HCT116 (cell line): ENCODE results near the gene RTN4RL1.

Experiments
- POLR2A ChIP-seq: IDR thresholded peaks from 2 replicates; pipeline ENCODE4 v1.7.0; 2011; ENCODE audit warnings: borderline replicate concordance; ENCODE audit not compliant: insufficient read depth, insufficient read length; ENCODE audit errors: extremely low read depth
- POLR2AphosphoS5 ChIP-seq: IDR thresholded peaks from 2 replicates; pipeline ENCODE4 v1.6.1; 2011; ENCODE audit warnings: mild to moderate bottlenecking, low read depth, low read length, moderate library complexity
- TF ChIP-seq, protein P1 (sequence below), 3 experiments: fragments of 200-600 bp in 1 of 3; sonication (generic) in 1 of 3; IDR thresholded peaks in 2 of 3; conservative IDR thresholded peaks in 1 of 3; 2 replicates each; pipeline ENCODE4 v1.5.1; 2012 to 2017; ENCODE audit warnings: low read depth in 2 of 3, low read length in 2 of 3, antibody characterized with exemption in 1 of 3, borderline replicate concordance in 1 of 3, control low read depth in 1 of 3, mild to moderate bottlenecking in 1 of 3, mixed read lengths in 1 of 3, mixed run types in 1 of 3, moderate library complexity in 1 of 3; ENCODE audit not compliant: insufficient read depth in 1 of 3
- TF ChIP-seq, protein P2 (sequence below): IDR thresholded peaks from 2 replicates; pipeline ENCODE4 v1.6.1; 2012; ENCODE audit warnings: low read depth

DNA sequence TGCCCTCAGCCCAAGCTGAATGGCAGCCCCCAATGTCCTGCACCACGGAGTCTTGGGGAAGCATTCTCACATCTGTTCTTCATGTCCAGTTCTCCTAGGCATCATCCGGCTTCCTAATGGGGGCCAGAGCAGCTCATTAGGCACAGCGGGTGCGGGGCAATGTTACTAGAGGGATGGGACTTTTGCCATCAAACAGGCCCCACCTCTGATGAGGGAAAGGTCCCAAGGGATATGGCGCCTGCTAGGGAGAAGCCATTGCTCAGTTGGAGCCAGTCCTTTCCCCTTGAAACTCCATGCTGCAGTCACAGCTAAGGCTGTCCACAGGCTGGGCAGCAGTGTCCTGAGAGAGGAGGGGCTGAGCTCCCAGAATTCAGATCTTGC is 3.1 kb upstream of the RTN4RL1 start:
- TF ChIP-seq, protein P1, sequence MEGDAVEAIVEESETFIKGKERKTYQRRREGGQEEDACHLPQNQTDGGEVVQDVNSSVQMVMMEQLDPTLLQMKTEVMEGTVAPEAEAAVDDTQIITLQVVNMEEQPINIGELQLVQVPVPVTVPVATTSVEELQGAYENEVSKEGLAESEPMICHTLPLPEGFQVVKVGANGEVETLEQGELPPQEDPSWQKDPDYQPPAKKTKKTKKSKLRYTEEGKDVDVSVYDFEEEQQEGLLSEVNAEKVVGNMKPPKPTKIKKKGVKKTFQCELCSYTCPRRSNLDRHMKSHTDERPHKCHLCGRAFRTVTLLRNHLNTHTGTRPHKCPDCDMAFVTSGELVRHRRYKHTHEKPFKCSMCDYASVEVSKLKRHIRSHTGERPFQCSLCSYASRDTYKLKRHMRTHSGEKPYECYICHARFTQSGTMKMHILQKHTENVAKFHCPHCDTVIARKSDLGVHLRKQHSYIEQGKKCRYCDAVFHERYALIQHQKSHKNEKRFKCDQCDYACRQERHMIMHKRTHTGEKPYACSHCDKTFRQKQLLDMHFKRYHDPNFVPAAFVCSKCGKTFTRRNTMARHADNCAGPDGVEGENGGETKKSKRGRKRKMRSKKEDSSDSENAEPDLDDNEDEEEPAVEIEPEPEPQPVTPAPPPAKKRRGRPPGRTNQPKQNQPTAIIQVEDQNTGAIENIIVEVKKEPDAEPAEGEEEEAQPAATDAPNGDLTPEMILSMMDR (IDR thresholded peaks at IDR 0.05 in 2 of 3, conservative IDR thresholded peaks at IDR 0.05 in 1 of 3; ENCODE audit: borderline replicate concordance in 1 of 3, insufficient read depth in 1 of 3, low read depth in 2 of 3, low read length in 2 of 3): no peak
- TF ChIP-seq, protein P2, sequence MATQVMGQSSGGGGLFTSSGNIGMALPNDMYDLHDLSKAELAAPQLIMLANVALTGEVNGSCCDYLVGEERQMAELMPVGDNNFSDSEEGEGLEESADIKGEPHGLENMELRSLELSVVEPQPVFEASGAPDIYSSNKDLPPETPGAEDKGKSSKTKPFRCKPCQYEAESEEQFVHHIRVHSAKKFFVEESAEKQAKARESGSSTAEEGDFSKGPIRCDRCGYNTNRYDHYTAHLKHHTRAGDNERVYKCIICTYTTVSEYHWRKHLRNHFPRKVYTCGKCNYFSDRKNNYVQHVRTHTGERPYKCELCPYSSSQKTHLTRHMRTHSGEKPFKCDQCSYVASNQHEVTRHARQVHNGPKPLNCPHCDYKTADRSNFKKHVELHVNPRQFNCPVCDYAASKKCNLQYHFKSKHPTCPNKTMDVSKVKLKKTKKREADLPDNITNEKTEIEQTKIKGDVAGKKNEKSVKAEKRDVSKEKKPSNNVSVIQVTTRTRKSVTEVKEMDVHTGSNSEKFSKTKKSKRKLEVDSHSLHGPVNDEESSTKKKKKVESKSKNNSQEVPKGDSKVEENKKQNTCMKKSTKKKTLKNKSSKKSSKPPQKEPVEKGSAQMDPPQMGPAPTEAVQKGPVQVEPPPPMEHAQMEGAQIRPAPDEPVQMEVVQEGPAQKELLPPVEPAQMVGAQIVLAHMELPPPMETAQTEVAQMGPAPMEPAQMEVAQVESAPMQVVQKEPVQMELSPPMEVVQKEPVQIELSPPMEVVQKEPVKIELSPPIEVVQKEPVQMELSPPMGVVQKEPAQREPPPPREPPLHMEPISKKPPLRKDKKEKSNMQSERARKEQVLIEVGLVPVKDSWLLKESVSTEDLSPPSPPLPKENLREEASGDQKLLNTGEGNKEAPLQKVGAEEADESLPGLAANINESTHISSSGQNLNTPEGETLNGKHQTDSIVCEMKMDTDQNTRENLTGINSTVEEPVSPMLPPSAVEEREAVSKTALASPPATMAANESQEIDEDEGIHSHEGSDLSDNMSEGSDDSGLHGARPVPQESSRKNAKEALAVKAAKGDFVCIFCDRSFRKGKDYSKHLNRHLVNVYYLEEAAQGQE: no peak
- no peak for TF ChIP-seq POLR2A
- TF ChIP-seq POLR2AphosphoS5: no peak
